Activated T-cell treated with anti-CD3 and anti-CD28 coated beads for 4 hours (primary cell): ENCODE results near the gene CEP85.
A peak's percentile ranks its signal among the peaks of the same experiment; 100 is the strongest.

Experiments used
- DNase-seq: peaks from one replicate; pipeline ENCODE4 v3.0.0-alpha.2; 2020

CEP85 gene

GRCh38 chr1:26233903-26234643 lies at the start of gene CEP85:
CEP85 (plus strand) TSS chr1:26234200; CDS start chr1:26239784, 5,584 bp downstream.
- DNase-seq, result peak; percentile 96

GRCh38 chr1:26184883-26185282 lies 49.1 kb upstream of the CEP85 start:
- no peak for DNase-seq

GRCh38 chr1:26187882-26188281 lies 46.1 kb upstream of the CEP85 start:
- no peak for DNase-seq

GRCh38 chr1:26188477-26188876 lies 45.5 kb upstream of the CEP85 start:
- no peak for DNase-seq

GRCh38 chr1:26189331-26189730 lies 44.7 kb upstream of the CEP85 start:
- no peak for DNase-seq

- no peak for DNase-seq
Measured at GRCh38 chr1:26189751-26190275, 44.2 kb upstream of the CEP85 start.

- no peak for DNase-seq
Measured at GRCh38 chr1:26190373-26190987, 43.5 kb upstream of the CEP85 start, which contains the start of gene CATSPER4. CATSPER4 (plus strand) TSS chr1:26190602; CDS start chr1:26190628, 26 bp downstream.

- no peak for DNase-seq
Measured at GRCh38 chr1:26191739-26192138, 42.3 kb upstream of the CEP85 start.

GRCh38 chr1:26195805-26196204 lies 38.2 kb upstream of the CEP85 start:
- no peak for DNase-seq

- DNase-seq, result no peak
Measured at GRCh38 chr1:26197301-26197700, 36.7 kb upstream of the CEP85 start.

GRCh38 chr1:26197813-26198212 lies 36.2 kb upstream of the CEP85 start:
- DNase-seq, result no peak

GRCh38 chr1:26200413-26200812 lies 33.6 kb upstream of the CEP85 start:
- DNase-seq, result no peak

- DNase-seq, result no peak
Measured at GRCh38 chr1:26203642-26204318, 30.2 kb upstream of the CEP85 start.

GRCh38 chr1:26210147-26210870 lies 23.7 kb upstream of the CEP85 start:
- no peak for DNase-seq

- DNase-seq, result no peak
Measured at GRCh38 chr1:26212726-26213125, 21.3 kb upstream of the CEP85 start.

GRCh38 chr1:26213335-26213905 lies 20.6 kb upstream of the CEP85 start:
- DNase-seq, result no peak

- no peak for DNase-seq
Measured at GRCh38 chr1:26215246-26215645, 18.8 kb upstream of the CEP85 start.

GRCh38 chr1:26218906-26219494 lies 15.0 kb upstream of the CEP85 start:
- DNase-seq, result no peak

GRCh38 chr1:26220199-26220912 lies 13.6 kb upstream of the CEP85 start:
- DNase-seq, result no peak

- no peak for DNase-seq
Measured at GRCh38 chr1:26221094-26221493, 12.9 kb upstream of the CEP85 start.

- DNase-seq, result no peak
Measured at GRCh38 chr1:26224606-26225005, 9.4 kb upstream of the CEP85 start.
